Activated CD4-positive, alpha-beta memory T cell treated with anti-CD3 and anti-CD28 coated beads for 36 hours (primary cell): ENCODE measurements around the gene GALNS. TPM values are rescaled to one million over a fixed set of nuclear protein-coding genes. Genes with fewer than 3 reads are reported as not detected.
"Not testable (repeated sequence)": the region's sequence is repeated elsewhere in the genome, so short reads cannot be mapped to it uniquely, and the experiment has no call there.

Experiments
- CTCF ChIA-PET: fragments of 350-600 bp; sonication (Branson Sonifier 250); formaldehyde crosslinking; loops from one replicate; lab custom pipeline; 2021; ENCODE audit warnings: antibody characterized with exemption, inconsistent platforms; lab: Charles Lee
- POLR2A ChIA-PET: fragments of 350-600 bp; sonication (Branson Sonifier 250); formaldehyde crosslinking; loops from one replicate; lab custom pipeline; 2021; ENCODE audit warnings: antibody characterized with exemption; lab: Charles Lee
- DNase-seq: peaks from one replicate; pipeline ENCODE4 v3.0.0-alpha.2; 2020
- H3K27ac Mint-ChIP-seq: one replicate; pipeline ENCODE4 v1.8.0; 2021; ENCODE audit warnings: mixed read lengths
- H3K27me3 Mint-ChIP-seq: one replicate; pipeline ENCODE4 v1.8.0; 2021; ENCODE audit warnings: mixed read lengths
- H3K36me3 Mint-ChIP-seq: one replicate; pipeline ENCODE4 v1.8.0; 2021; ENCODE audit warnings: mixed read lengths
- H3K4me1 Mint-ChIP-seq: one replicate; pipeline ENCODE4 v1.8.0; 2021; ENCODE audit warnings: low read depth, mixed read lengths
- H3K4me3 Mint-ChIP-seq: one replicate; pipeline ENCODE4 v1.8.0; 2021; ENCODE audit warnings: mild to moderate bottlenecking, mixed read lengths
- H3K9me3 Mint-ChIP-seq: one replicate; pipeline ENCODE4 v1.8.0; 2021; ENCODE audit warnings: mixed read lengths
- intact Hi-C: fragments of 100-400 bp; cut with micrococcal nuclease; formaldehyde crosslinking; loops from one replicate; pipeline ENCODE4 v1.15.1; 2023
- total RNA-seq, 2 experiments: library from RNA; stranded (reverse); gene quantifications; one replicate each; pipeline ENCODE4 v1.2.3, GENCODE V29; 2021

The GALNS gene
- total RNA-seq, 2 experiments from 2014 or later, result 22.0 to 24.1 TPM

- no peak overlapping the region for H3K4me3 Mint-ChIP-seq
- ChIA-PET POLR2A (no interaction called here), CTCF (interaction anchor here (2.3 to 8.2 kb wide), 3 partner anchors 13 to 42 kb away, joined by 7 to 118 read pairs (median 10); no protein-coding TSS in a partner anchor)
- DNase-seq, result no peak
- no peak overlapping the region for H3K27ac Mint-ChIP-seq
- no peaks in the 10 kb centered on the region for H3K27me3 Mint-ChIP-seq
- H3K4me1 Mint-ChIP-seq, result peaks cover 58% of the 10 kb centered on the region
- no peaks in the 10 kb centered on the region for H3K9me3 Mint-ChIP-seq
- H3K36me3 Mint-ChIP-seq, result peaks cover 2% of the 10 kb centered on the region
- intact Hi-C loops, result no loop called here
These were observed 78.1 kb downstream of the GALNS start for GRCh38 chr16:88778541-88779065.

- POLR2A ChIA-PET, result no interaction called here
- peaks cover 2% of the 10 kb centered on the region for H3K36me3 Mint-ChIP-seq
- CTCF ChIA-PET, result interaction anchor here (2.3 to 8.2 kb wide), 2 partner anchors 35 to 42 kb away, joined by 10 to 118 read pairs; no protein-coding TSS in a partner anchor
- intact Hi-C loops, result no loop called here
- H3K9me3 Mint-ChIP-seq, result no peaks in the 10 kb centered on the region
- peaks cover 60% of the 10 kb centered on the region for H3K4me1 Mint-ChIP-seq
- no peak overlapping the region for H3K4me3 Mint-ChIP-seq
- H3K27me3 Mint-ChIP-seq, result no peaks in the 10 kb centered on the region
- peak overlapping the region; percentile 49 for H3K27ac Mint-ChIP-seq
- DNase-seq, result no peak
These were observed 78.5 kb downstream of the GALNS start for GRCh38 chr16:88778271-88778525.

- CTCF ChIA-PET, result interaction anchor here (2.3 to 8.2 kb wide), 2 partner anchors 34 to 41 kb away, joined by 10 to 118 read pairs; no protein-coding TSS in a partner anchor
- Mint-ChIP-seq H3K9me3 (no peaks in the 10 kb centered on the region), H3K27ac (peak overlapping the region; percentile 49), H3K27me3 (no peaks in the 10 kb centered on the region), H3K4me3 (no peak overlapping the region), H3K36me3 (no peaks in the 10 kb centered on the region), H3K4me1 (peaks cover 59% of the 10 kb centered on the region)
- DNase-seq, result no peak
- POLR2A ChIA-PET, result interaction anchor here (0.6 kb wide), 1 partner anchor 8 kb away, joined by 3 read pairs; no protein-coding TSS in a partner anchor
- intact Hi-C loops, result no loop called here
These were observed 79.1 kb downstream of the GALNS start for GRCh38 chr16:88777471-88778270.

- ChIA-PET POLR2A (no interaction called here), CTCF (interaction anchor here (1.0 to 1.2 kb wide), 2 partner anchors 14 to 38 kb away, joined by 3 read pairs; no protein-coding TSS in a partner anchor)
- intact Hi-C loops, result no loop called here
- no peaks in the 10 kb centered on the region for H3K27me3 Mint-ChIP-seq
- no peaks in the 10 kb centered on the region for H3K9me3 Mint-ChIP-seq
- H3K27ac Mint-ChIP-seq, result no peak overlapping the region
- H3K4me3 Mint-ChIP-seq, result no peak overlapping the region
- DNase-seq, result no peak
- H3K4me1 Mint-ChIP-seq, result peaks cover 46% of the 10 kb centered on the region
- H3K36me3 Mint-ChIP-seq, result no peaks in the 10 kb centered on the region
These were observed 80.9 kb downstream of the GALNS start for GRCh38 chr16:88775825-88776224.

GRCh38 chr16:88774544-88775393 lies 82.0 kb downstream of the GALNS start:
- CTCF ChIA-PET, result interaction anchor here (1.0 to 1.7 kb wide), 3 partner anchors 30 to 37 kb away, joined by 3 to 6 read pairs (median 4); no protein-coding TSS in a partner anchor
- H3K4me1 Mint-ChIP-seq, result peaks cover 39% of the 10 kb centered on the region
- H3K9me3 Mint-ChIP-seq, result no peaks in the 10 kb centered on the region

GRCh38 chr16:88773812-88774291 lies 82.9 kb downstream of the GALNS start:
- Mint-ChIP-seq H3K27ac (no peak overlapping the region), H3K9me3 (no peaks in the 10 kb centered on the region), H3K4me3 (no peak overlapping the region), H3K36me3 (no peaks in the 10 kb centered on the region), H3K4me1 (peaks cover 38% of the 10 kb centered on the region), H3K27me3 (no peaks in the 10 kb centered on the region)
- intact Hi-C loops, result no loop called here
- CTCF ChIA-PET, result interaction anchor here (1.0 to 1.7 kb wide), 3 partner anchors 28 to 36 kb away, joined by 3 to 6 read pairs (median 4); no protein-coding TSS in a partner anchor
- POLR2A ChIA-PET, result interaction anchor here (1.4 kb wide), 1 partner anchor 10 kb away, joined by 3 read pairs; no protein-coding TSS in a partner anchor
- peak; percentile 27 for DNase-seq

More at GRCh38 chr16:88774544-88775393, 82.0 kb downstream of the GALNS start:
- H3K4me3 Mint-ChIP-seq, result no peak overlapping the region
- POLR2A ChIA-PET, result interaction anchor here (1.4 kb wide), 1 partner anchor 11 kb away, joined by 3 read pairs; no protein-coding TSS in a partner anchor
- no peaks in the 10 kb centered on the region for H3K27me3 Mint-ChIP-seq
- DNase-seq, result no peak
- no peaks in the 10 kb centered on the region for H3K36me3 Mint-ChIP-seq
- H3K27ac Mint-ChIP-seq, result no peak overlapping the region
- intact Hi-C loops, result no loop called here

GRCh38 chr16:88772871-88773811 lies 83.6 kb downstream of the GALNS start:
- POLR2A ChIA-PET, result interaction anchor here (1.4 kb wide), 1 partner anchor 10 kb away, joined by 3 read pairs; no protein-coding TSS in a partner anchor

GRCh38 chr16:88771781-88772180 lies 85.0 kb downstream of the GALNS start:
- CTCF ChIA-PET, H3K27ac Mint-ChIP-seq, POLR2A ChIA-PET, H3K4me3 Mint-ChIP-seq, H3K27me3 Mint-ChIP-seq, intact Hi-C loops, DNase-seq, H3K36me3 Mint-ChIP-seq, H3K9me3 Mint-ChIP-seq: not testable (repeated sequence)
- peaks cover 43% of the 10 kb centered on the region for H3K4me1 Mint-ChIP-seq

More at GRCh38 chr16:88772871-88773811, 83.6 kb downstream of the GALNS start:
- CTCF ChIA-PET, result interaction anchor here (1.0 to 1.7 kb wide), 4 partner anchors 27 to 35 kb away, joined by 3 to 6 read pairs (median 4); no protein-coding TSS in a partner anchor
- no peak overlapping the region for H3K4me3 Mint-ChIP-seq
- H3K9me3 Mint-ChIP-seq, result no peaks in the 10 kb centered on the region
- DNase-seq, result no peak
- no peaks in the 10 kb centered on the region for H3K36me3 Mint-ChIP-seq
- no peaks in the 10 kb centered on the region for H3K27me3 Mint-ChIP-seq
- intact Hi-C loops, result no loop called here
- H3K4me1 Mint-ChIP-seq, result peaks cover 34% of the 10 kb centered on the region
- no peak overlapping the region for H3K27ac Mint-ChIP-seq

GRCh38 chr16:88771294-88771772 lies 85.4 kb downstream of the GALNS start:
- no peaks in the 10 kb centered on the region for H3K27me3 Mint-ChIP-seq
- no peaks in the 10 kb centered on the region for H3K36me3 Mint-ChIP-seq
- no peaks in the 10 kb centered on the region for H3K9me3 Mint-ChIP-seq
- intact Hi-C loops, result no loop called here
- H3K4me3 Mint-ChIP-seq, result no peak overlapping the region
- H3K4me1 Mint-ChIP-seq, result peaks cover 46% of the 10 kb centered on the region
- POLR2A ChIA-PET, result no interaction called here
- no peak for DNase-seq
- no peak overlapping the region for H3K27ac Mint-ChIP-seq
- CTCF ChIA-PET, result interaction anchor here (1.1 kb wide), 1 partner anchor 26 kb away, joined by 4 read pairs; no protein-coding TSS in a partner anchor

- peaks cover 51% of the 10 kb centered on the region for H3K4me1 Mint-ChIP-seq
- ChIA-PET POLR2A (interaction anchor here (0.8 kb wide), 1 partner anchor 11 kb away, joined by 3 read pairs; no protein-coding TSS in a partner anchor), CTCF (interaction anchor here (1.1 kb wide), 1 partner anchor 25 kb away, joined by 4 read pairs; no protein-coding TSS in a partner anchor)
- no peak overlapping the region for H3K4me3 Mint-ChIP-seq
- H3K27ac Mint-ChIP-seq, result no peak overlapping the region
- H3K27me3 Mint-ChIP-seq, result no peaks in the 10 kb centered on the region
- no peak for DNase-seq
- no peaks in the 10 kb centered on the region for H3K9me3 Mint-ChIP-seq
- intact Hi-C loops, result no loop called here
- no peaks in the 10 kb centered on the region for H3K36me3 Mint-ChIP-seq
These were observed 86.1 kb downstream of the GALNS start for GRCh38 chr16:88770461-88771293.
